NCI-H1105 treated with DMSO at 0.1 percent for 48 hours (cell line): ENCODE measurements around the gene TOMM22.

Source experiments
- DNase-seq: peaks from one replicate; lab custom pipeline; 2025; lab: John Stamatoyannopoulos, UW

TOMM22 gene

DNA sequence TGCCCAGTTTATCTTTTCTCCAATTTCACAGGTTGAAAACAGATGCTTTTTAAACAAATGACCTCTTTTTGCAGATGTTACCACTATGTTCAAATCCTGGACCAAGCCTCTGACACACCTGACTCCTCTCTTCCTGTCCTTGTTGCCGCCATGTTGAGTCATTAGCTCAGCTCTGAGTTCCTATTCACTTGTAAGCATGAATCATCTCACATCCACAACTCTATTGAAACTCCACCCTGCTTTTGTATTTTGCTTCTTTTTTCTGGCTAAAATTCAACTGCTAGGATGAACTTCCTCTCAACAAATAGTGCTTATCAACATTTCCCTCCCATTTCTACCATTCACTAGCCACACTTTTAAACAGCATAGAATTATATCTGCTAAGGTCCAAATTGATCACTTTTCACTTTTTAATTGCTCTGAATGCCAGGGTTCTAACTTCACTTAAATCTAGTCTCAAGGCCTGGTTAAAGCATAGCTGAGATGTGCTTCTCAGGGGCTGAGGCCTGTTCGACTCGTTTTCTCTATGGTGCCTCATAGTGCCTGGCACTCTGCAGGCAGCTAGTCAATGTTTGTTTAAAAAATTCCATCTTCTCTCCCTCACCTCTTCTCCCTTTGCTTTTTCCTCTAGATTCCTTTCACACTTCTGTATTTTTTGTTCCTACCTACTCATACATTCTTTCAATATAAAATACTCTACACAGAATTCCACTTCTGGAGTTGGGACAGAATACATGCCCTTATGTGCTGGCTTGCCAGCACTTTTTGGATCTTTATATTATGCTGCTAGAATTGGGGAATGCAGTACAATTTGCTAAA is 15.1 kb downstream of the TOMM22 start:
- DNase-seq: no peak

DNA sequence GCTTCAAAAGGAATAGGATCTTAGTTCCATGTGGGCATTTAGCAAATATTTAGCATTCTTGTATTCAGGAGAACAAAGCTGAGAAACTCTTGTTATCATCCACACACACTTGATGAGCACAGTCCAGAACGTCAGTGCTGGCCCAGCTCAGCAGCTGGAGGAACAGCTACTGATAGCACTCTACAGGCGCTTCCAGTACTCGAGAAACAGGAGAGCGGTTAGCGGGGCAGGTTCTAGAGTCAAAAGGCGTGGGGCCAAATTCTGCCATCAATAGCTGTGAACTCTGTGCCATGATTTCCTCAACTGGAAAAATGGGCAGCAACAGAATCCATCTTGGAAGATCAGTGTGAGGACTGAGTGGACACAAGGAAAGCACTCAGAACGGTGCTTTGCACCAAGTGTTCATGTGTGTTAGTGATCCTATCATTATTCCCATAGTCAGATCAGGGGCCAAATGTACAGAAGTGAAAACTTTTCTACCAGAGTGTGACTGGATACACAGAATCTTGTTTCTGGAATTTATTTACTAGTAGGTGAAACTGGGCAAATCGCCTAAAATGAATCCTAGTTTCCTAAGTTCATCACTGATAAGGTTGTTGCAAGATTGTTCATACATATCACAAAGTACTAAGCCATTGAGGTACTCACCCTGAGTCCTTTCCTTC is 15.8 kb downstream of the TOMM22 start:
- DNase-seq: no peak

- DNase-seq: no peak
Observed at GRCh38 chr22:38698407-38699094, 16.8 kb downstream of the TOMM22 start.

GRCh38 chr22:38699143-38699542 is 17.4 kb downstream of the TOMM22 start:
- DNase-seq: no peak

DNA sequence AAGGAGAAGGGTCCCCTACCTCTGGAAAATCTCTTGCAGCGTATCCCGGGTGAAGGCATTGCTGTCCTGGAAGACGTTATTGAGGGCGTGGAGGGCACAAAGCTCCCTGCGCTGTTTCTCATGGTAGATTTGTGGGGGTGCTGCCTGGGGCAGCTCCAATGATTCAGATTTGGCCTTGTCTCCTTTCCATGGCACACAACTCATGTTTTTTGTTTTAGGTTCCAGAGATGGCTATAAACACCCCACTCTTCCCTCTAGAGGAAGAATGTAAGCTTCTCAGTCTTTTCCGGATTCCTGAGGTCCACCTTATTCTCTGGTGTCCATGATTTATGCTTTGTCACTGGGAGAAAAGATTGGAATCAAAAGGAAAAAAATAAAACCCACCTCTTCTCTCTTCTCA is 18.0 kb downstream of the TOMM22 start:
- DNase-seq: no peak

- no peak for DNase-seq
Observed at GRCh38 chr22:38700270-38700788, 18.6 kb downstream of the TOMM22 start.

- DNase-seq: peak; percentile 85
Observed at GRCh38 chr22:38700789-38701628, 19.3 kb downstream of the TOMM22 start, which contains the start of gene JOSD1. JOSD1 (minus strand) TSS chr22:38700943; CDS start chr22:38699987, 956 bp downstream.

DNA sequence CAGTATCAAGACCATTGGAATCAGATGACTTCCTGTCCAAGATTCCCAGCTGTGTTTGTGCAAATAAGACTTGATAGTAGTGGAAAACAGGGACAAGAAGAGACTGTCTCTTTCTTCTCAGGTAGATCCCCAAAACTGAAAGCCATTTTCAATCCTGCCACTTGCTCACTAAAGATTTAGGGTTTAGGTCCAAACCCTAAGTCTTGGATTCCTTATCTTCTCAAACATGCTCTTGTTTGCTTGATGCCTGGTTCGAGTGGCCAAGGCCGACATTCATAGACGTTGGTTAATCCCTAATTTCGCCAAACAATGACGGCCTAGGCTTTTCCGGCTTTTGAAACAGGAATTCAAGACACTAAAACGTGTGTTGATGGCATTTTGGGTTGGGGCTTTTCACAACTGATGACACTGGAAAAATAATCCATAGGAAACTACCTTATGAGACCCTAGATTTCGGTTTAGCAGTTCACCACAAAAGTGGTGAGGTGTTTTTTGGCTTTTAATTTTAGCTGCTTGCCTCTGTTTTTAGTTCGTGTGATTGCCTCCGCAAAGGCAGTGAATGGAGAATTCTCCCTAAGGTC is 23.0 kb downstream of the TOMM22 start:
- no peak for DNase-seq

DNA sequence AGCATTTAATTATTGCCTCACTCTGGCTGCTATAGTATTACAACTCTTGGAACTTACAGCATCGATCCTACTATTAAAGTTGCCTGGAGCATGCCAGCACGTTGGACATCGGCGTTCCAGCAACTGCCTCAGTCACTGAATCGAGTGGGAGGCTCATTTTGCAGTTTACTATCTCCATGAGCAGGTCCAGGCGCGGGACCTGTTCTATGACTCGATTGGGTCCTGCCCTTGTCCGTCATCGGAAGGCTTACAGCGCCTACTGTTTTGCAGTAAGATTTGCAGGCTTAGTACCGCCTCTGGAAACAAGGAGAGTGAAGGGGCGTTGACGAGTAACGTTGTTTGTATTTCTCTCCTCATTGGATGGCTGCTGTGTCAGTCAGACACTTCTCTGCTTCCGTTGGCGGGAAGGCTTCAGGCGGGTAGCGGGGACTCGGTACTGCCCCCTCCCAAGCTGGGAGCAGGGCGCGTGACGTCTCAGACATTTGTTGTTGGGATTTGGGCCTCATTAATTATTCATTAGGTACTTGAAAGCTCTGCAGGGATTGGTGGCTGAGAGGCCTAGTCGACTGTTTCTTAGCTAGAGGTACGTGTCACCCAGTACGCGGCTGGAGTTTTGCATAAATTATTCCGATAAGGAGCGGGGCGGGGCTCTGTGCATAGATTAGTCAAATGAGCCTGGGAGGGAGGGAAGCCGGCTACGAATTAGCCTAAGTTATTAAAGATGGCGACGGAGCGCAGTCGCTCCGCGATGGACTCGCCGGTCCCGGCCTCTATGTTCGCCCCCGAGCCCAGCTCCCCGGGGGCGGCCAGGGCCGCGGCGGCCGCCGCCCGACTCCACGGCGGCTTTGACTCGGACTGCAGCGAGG is 23.7 kb downstream of the TOMM22 start, which contains the start of gene GTPBP1:
TSS of gene GTPBP1 (plus strand) at position 710 of the 866 bp plus-strand sequence. CDS start at position 722, 12 bp downstream.
- DNase-seq: peak; percentile 100

GRCh38 chr22:38706101-38706900 is 24.5 kb downstream of the TOMM22 start:
- DNase-seq: no peak

DNA sequence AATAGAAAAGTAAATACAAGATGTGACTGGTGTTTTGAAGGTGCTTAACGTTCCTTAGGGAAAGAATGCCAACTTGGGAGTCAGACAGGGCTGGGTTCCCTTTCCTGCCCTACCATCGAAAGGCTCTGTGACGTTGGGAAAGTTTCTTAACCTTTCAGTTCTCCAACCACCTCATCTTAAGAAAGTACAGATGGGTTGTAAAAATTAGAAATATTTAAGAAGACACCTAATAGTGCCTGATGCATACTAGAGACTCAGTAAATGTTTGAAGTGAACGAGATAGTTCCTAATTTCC is 25.1 kb downstream of the TOMM22 start:
- no peak for DNase-seq

GRCh38 chr22:38707346-38707745 is 25.6 kb downstream of the TOMM22 start:
- DNase-seq: no peak

- DNase-seq: no peak
Observed at GRCh38 chr22:38707984-38708383, 26.2 kb downstream of the TOMM22 start.

GRCh38 chr22:38709306-38709705 is 27.5 kb downstream of the TOMM22 start:
- DNase-seq: no peak

GRCh38 chr22:38710351-38710750 is 28.6 kb downstream of the TOMM22 start:
- no peak for DNase-seq

- no peak for DNase-seq
Observed at GRCh38 chr22:38710866-38711265, 29.1 kb downstream of the TOMM22 start.

GRCh38 chr22:38712486-38713207 is 30.9 kb downstream of the TOMM22 start:
- DNase-seq: no peak

DNA sequence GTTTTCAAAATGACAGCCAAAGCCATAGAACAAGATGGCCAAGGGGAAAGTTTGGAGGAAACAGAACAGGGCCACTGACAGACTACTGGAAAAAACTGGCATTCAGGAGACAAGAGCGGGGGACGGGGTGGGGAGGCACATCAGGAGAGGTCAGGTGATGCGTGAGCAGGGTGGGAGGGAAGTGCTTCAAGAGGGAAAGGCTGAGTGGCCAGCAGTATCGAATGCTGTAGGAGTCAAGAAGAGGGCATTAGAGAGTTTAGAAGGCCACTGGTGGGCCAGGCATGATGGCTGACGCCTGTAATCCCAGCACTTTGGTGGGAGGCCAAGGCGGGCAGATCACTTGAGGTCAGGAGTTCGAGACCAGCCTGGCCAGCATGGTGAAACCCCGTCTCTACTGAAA is 32.2 kb downstream of the TOMM22 start:
- DNase-seq: no peak
